GOT3 (cell line): ENCODE data around the gene EIF5A.
"Not testable (repeated sequence)": the region's sequence is repeated elsewhere in the genome, so short reads cannot be mapped to it uniquely, and the experiment has no call there.

Experiments used
- DNase-seq: peaks from one replicate; lab custom pipeline; 2025; ENCODE audit warnings: mixed read lengths; lab: John Stamatoyannopoulos, UW

The EIF5A gene

GRCh38 chr17:7330638-7331015 is 23.2 kb downstream of the EIF5A start:
- DNase-seq = no peak

- no peak for DNase-seq
These were observed 24.7 kb downstream of the EIF5A start for GRCh38 chr17:7332111-7332510.

GRCh38 chr17:7332600-7333069 is 25.2 kb downstream of the EIF5A start:
- DNase-seq = not testable (repeated sequence)

- no peak for DNase-seq
These were observed 27.6 kb downstream of the EIF5A start for GRCh38 chr17:7334938-7335538.

- not testable (repeated sequence) for DNase-seq
These were observed 28.3 kb downstream of the EIF5A start for GRCh38 chr17:7335765-7336164.

- no peak for DNase-seq
These were observed 29.1 kb downstream of the EIF5A start, which contains the start of gene ACAP1 for GRCh38 chr17:7336240-7337175. TSS of gene ACAP1 (plus strand) at chr17:7336529. CDS start at chr17:7336735, 206 bp downstream.

GRCh38 chr17:7337600-7337999 is 30.2 kb downstream of the EIF5A start:
- not testable (repeated sequence) for DNase-seq

- DNase-seq = no peak
These were observed 32.8 kb downstream of the EIF5A start for GRCh38 chr17:7340179-7340578.

GRCh38 chr17:7341842-7342241 is 34.4 kb downstream of the EIF5A start:
- no peak for DNase-seq

GRCh38 chr17:7343250-7343649 is 35.8 kb downstream of the EIF5A start:
- DNase-seq = no peak

- DNase-seq = no peak
These were observed 39.6 kb downstream of the EIF5A start for GRCh38 chr17:7346761-7347614.

GRCh38 chr17:7347630-7348477 is 40.4 kb downstream of the EIF5A start:
- DNase-seq = no peak

- no peak for DNase-seq
These were observed 41.2 kb downstream of the EIF5A start for GRCh38 chr17:7348478-7349242.

- DNase-seq = peak; percentile 97
These were observed 44.5 kb downstream of the EIF5A start, which contains the start of gene KCTD11 for GRCh38 chr17:7351665-7352502. TSS of gene KCTD11 (plus strand) at chr17:7352162.

GRCh38 chr17:7352503-7352889 is 45.1 kb downstream of the EIF5A start:
- no peak for DNase-seq

GRCh38 chr17:7352910-7353635 is 45.6 kb downstream of the EIF5A start:
- DNase-seq = no peak

- DNase-seq = no peak
These were observed 46.9 kb downstream of the EIF5A start for GRCh38 chr17:7354262-7354843.

- DNase-seq = no peak
These were observed 47.6 kb downstream of the EIF5A start, which contains the start of gene TMEM95 for GRCh38 chr17:7355053-7355452. TSS of gene TMEM95 (plus strand) at chr17:7355156. CDS start at chr17:7355205, 49 bp downstream.
